Measurements from ENCODE around the gene NUDCD3.
A peak's percentile ranks its signal among the peaks of the same experiment; 100 is the strongest.

Gene NUDCD3

DNA sequence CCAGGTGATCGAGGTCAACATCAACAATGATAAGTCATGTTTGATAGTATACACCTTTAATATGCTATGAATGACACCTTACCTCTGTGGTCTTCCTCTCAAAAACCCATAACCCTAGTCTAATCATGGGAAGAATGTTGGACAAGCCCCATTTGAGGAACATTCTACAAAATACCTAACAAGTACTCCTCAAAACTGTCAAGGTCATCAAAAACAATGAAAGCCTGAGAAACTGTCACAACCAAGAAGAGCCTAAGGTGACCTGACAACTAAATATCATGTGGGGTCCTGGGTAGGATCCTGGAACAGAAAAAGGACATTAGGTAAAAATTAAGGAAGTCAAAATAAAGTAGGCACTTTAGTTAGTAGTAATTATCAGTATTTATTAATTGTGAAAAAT lies 5.9 kb upstream of the NUDCD3 start:
- Histone ChIP-seq H3K9me3 (ENCODE audit: control insufficient read depth in 2 of 2, low read length in 2 of 2) (no peaks in the 10 kb centered on the region), H3K9ac (ENCODE audit: low read length in 2 of 2) (no peak overlapping the region), H3K27me3 (ENCODE audit: control insufficient read depth in 1 of 2, insufficient read depth in 2 of 2, low read length in 2 of 2) (no peaks in the 10 kb centered on the region), H3K4me3 (ENCODE audit: low read length in 2 of 2) (no peak overlapping the region), H3K36me3 (ENCODE audit: control insufficient read depth in 2 of 2, insufficient read depth in 2 of 2, low read length in 2 of 2) (no peaks in the 10 kb centered on the region), H3K27ac (ENCODE audit: low read length) (no peak overlapping the region), H3K4me1 (ENCODE audit: control insufficient read depth, insufficient read depth, low read length) (no peaks in the 10 kb centered on the region)

GRCh38 chr7:44494960-44495359 lies 4.5 kb upstream of the NUDCD3 start:
- Histone ChIP-seq H3K4me3 (ENCODE audit: low read length in 2 of 2) (no peak overlapping the region), H3K27me3 (ENCODE audit: control insufficient read depth in 1 of 2, insufficient read depth in 2 of 2, low read length in 2 of 2) (no peaks in the 10 kb centered on the region), H3K9ac (ENCODE audit: low read length in 2 of 2) (no peak overlapping the region), H3K9me3 (ENCODE audit: control insufficient read depth in 2 of 2, low read length in 2 of 2) (no peaks in the 10 kb centered on the region), H3K4me1 (ENCODE audit: control insufficient read depth, insufficient read depth, low read length) (peaks cover 1% of the 10 kb centered on the region), H3K36me3 (ENCODE audit: control insufficient read depth in 2 of 2, insufficient read depth in 2 of 2, low read length in 2 of 2) (no peaks in the 10 kb centered on the region), H3K27ac (ENCODE audit: low read length) (no peak overlapping the region)

- H3K36me3 ChIP-seq (ENCODE audit: control insufficient read depth in 2 of 2, insufficient read depth in 2 of 2, low read length in 2 of 2) = no peaks in the 10 kb centered on the region
- H3K4me3 ChIP-seq (ENCODE audit: low read length in 2 of 2) = peak overlapping the region; percentile 83 to 95
- no peaks in the 10 kb centered on the region for H3K27me3 ChIP-seq (ENCODE audit: control insufficient read depth in 1 of 2, insufficient read depth in 2 of 2, low read length in 2 of 2)
- peaks cover 22% of the 10 kb centered on the region for H3K4me1 ChIP-seq (ENCODE audit: control insufficient read depth, insufficient read depth, low read length)
- H3K9me3 ChIP-seq (ENCODE audit: control insufficient read depth in 2 of 2, low read length in 2 of 2) = no peaks in the 10 kb centered on the region
- H3K9ac ChIP-seq (ENCODE audit: low read length in 2 of 2) = peak overlapping the region; percentile 88 to 94
- H3K27ac ChIP-seq (ENCODE audit: low read length) = peak overlapping the region; percentile 96
These were observed 771 bp upstream of the NUDCD3 start for GRCh38 chr7:44491229-44491628.

DNA sequence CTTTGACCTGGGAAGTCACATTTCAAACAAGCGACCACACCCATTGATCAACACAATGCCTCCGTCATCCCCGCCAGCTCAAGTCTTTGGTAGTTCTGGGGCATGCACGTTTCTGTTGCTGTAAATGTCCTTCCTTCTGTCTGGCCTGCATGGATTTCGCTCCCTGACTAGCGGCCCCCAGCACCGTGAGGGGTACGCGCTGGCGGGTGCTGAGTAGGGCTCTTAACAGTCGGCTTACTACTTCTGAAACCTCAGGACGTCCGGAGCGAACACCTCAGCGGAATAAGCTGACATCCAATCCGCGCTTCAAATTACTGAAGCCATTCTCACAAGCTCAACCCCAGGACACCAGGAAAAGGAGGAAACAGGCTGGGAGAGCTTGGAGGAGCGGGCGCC lies 505 bp downstream of the NUDCD3 start:
- Histone ChIP-seq H3K4me3 (ENCODE audit: low read length in 2 of 2) (peak overlapping the region; percentile 83 to 95), H3K4me1 (ENCODE audit: control insufficient read depth, insufficient read depth, low read length) (peaks cover 24% of the 10 kb centered on the region), H3K9me3 (ENCODE audit: control insufficient read depth in 2 of 2, low read length in 2 of 2) (no peaks in the 10 kb centered on the region), H3K36me3 (ENCODE audit: control insufficient read depth in 2 of 2, insufficient read depth in 2 of 2, low read length in 2 of 2) (peaks cover under 1 to 2% of the 10 kb centered on the region in 2 donors), H3K9ac (ENCODE audit: low read length in 2 of 2) (peak overlapping the region; percentile 88 to 94), H3K27ac (ENCODE audit: low read length) (peak overlapping the region; percentile 96), H3K27me3 (ENCODE audit: control insufficient read depth in 1 of 2, insufficient read depth in 2 of 2, low read length in 2 of 2) (no peaks in the 10 kb centered on the region)

- peak overlapping the region; percentile 83 to 95 for H3K4me3 ChIP-seq (ENCODE audit: low read length in 2 of 2)
- H3K9me3 ChIP-seq (ENCODE audit: control insufficient read depth in 2 of 2, low read length in 2 of 2) = no peaks in the 10 kb centered on the region
- no peak overlapping the region for H3K27ac ChIP-seq (ENCODE audit: low read length)
- peaks cover 24% of the 10 kb centered on the region for H3K4me1 ChIP-seq (ENCODE audit: control insufficient read depth, insufficient read depth, low read length)
- H3K27me3 ChIP-seq (ENCODE audit: control insufficient read depth in 1 of 2, insufficient read depth in 2 of 2, low read length in 2 of 2) = no peaks in the 10 kb centered on the region
- H3K9ac ChIP-seq (ENCODE audit: low read length in 2 of 2) = peak overlapping the region in 1 of 2 donors; percentile 88
- H3K36me3 ChIP-seq (ENCODE audit: control insufficient read depth in 2 of 2, insufficient read depth in 2 of 2, low read length in 2 of 2) = peaks cover 10 to 12% of the 10 kb centered on the region in 2 donors
These were observed 1.5 kb downstream of the NUDCD3 start for GRCh38 chr7:44488955-44489354.

DNA sequence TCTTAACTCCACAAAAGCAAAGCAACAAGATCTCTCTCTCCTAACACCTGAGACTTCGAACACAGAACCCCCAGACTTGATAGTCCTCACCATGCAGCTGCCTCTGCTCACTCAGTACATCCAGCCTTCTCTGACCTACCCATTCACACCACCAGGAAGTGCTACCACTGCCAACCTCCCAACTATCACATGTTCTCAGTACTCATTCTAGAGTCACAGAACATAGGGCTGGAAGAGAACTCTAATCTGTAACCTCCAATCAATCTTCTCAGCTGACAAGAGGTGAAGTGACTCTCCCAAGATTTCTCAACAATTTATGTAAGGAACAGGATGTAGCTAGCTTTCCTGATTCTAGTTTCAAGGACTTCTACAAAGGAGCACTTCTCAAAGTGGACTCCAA lies 3.8 kb downstream of the NUDCD3 start:
- Histone ChIP-seq H3K4me1 (ENCODE audit: control insufficient read depth, insufficient read depth, low read length) (peaks cover 24% of the 10 kb centered on the region), H3K27ac (ENCODE audit: low read length) (no peak overlapping the region), H3K27me3 (ENCODE audit: control insufficient read depth in 1 of 2, insufficient read depth in 2 of 2, low read length in 2 of 2) (no peaks in the 10 kb centered on the region), H3K9me3 (ENCODE audit: control insufficient read depth in 2 of 2, low read length in 2 of 2) (no peaks in the 10 kb centered on the region), H3K9ac (ENCODE audit: low read length in 2 of 2) (no peak overlapping the region), H3K4me3 (ENCODE audit: low read length in 2 of 2) (peak overlapping the region in 1 of 2 donors; percentile 9), H3K36me3 (ENCODE audit: control insufficient read depth in 2 of 2, insufficient read depth in 2 of 2, low read length in 2 of 2) (peaks cover 30 to 31% of the 10 kb centered on the region in 2 donors)

GRCh38 chr7:44486001-44486400 lies 4.5 kb downstream of the NUDCD3 start:
- H3K9ac ChIP-seq (ENCODE audit: low read length in 2 of 2) = no peak overlapping the region
- H3K4me1 ChIP-seq (ENCODE audit: control insufficient read depth, insufficient read depth, low read length) = peaks cover 24% of the 10 kb centered on the region

GRCh38 chr7:44484482-44485313 lies 5.8 kb downstream of the NUDCD3 start:
- no peaks in the 10 kb centered on the region for H3K9me3 ChIP-seq (ENCODE audit: control insufficient read depth in 2 of 2, low read length in 2 of 2)
- H3K4me1 ChIP-seq (ENCODE audit: control insufficient read depth, insufficient read depth, low read length) = peaks cover 22% of the 10 kb centered on the region
- peaks cover 38 to 39% of the 10 kb centered on the region in 2 donors for H3K36me3 ChIP-seq (ENCODE audit: control insufficient read depth in 2 of 2, insufficient read depth in 2 of 2, low read length in 2 of 2)
- H3K27me3 ChIP-seq (ENCODE audit: control insufficient read depth in 1 of 2, insufficient read depth in 2 of 2, low read length in 2 of 2) = no peaks in the 10 kb centered on the region
- H3K9ac ChIP-seq (ENCODE audit: low read length in 2 of 2) = no peak overlapping the region
- no peak overlapping the region for H3K4me3 ChIP-seq (ENCODE audit: low read length in 2 of 2)
- H3K27ac ChIP-seq (ENCODE audit: low read length) = no peak overlapping the region

More at GRCh38 chr7:44486001-44486400, 4.5 kb downstream of the NUDCD3 start:
- no peaks in the 10 kb centered on the region for H3K9me3 ChIP-seq (ENCODE audit: control insufficient read depth in 2 of 2, low read length in 2 of 2)
- no peak overlapping the region for H3K4me3 ChIP-seq (ENCODE audit: low read length in 2 of 2)
- peaks cover 37 to 38% of the 10 kb centered on the region in 2 donors for H3K36me3 ChIP-seq (ENCODE audit: control insufficient read depth in 2 of 2, insufficient read depth in 2 of 2, low read length in 2 of 2)
- no peaks in the 10 kb centered on the region for H3K27me3 ChIP-seq (ENCODE audit: control insufficient read depth in 1 of 2, insufficient read depth in 2 of 2, low read length in 2 of 2)
- no peak overlapping the region for H3K27ac ChIP-seq (ENCODE audit: low read length)

- Histone ChIP-seq H3K9me3 (ENCODE audit: control insufficient read depth in 2 of 2, low read length in 2 of 2) (no peaks in the 10 kb centered on the region), H3K36me3 (ENCODE audit: control insufficient read depth in 2 of 2, insufficient read depth in 2 of 2, low read length in 2 of 2) (peaks cover 41 to 46% of the 10 kb centered on the region in 2 donors), H3K4me1 (ENCODE audit: control insufficient read depth, insufficient read depth, low read length) (peaks cover 12% of the 10 kb centered on the region), H3K4me3 (ENCODE audit: low read length in 2 of 2) (no peak overlapping the region), H3K27ac (ENCODE audit: low read length) (no peak overlapping the region), H3K27me3 (ENCODE audit: control insufficient read depth in 1 of 2, insufficient read depth in 2 of 2, low read length in 2 of 2) (no peaks in the 10 kb centered on the region), H3K9ac (ENCODE audit: low read length in 2 of 2) (no peak overlapping the region)
These were observed 7.7 kb downstream of the NUDCD3 start for GRCh38 chr7:44482502-44483485.

DNA sequence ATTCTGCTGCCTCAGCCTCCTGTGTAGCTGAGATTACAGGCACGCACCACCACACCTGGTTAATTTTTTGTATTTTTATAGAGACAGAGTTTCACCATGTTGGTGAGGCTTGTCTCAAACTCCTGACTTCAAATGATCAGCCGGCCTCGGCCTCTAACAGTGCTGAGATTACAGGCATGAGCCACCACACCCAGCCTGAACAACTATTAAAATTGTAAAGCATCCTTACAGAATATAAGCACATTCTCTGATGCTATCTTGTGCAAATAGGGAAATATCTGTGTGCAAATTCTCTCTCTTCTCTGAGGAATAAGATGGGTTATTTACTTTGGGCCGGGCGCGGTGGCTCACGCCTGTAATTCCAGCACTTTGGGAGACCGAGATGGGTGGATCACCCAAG lies 12.5 kb downstream of the NUDCD3 start:
- Histone ChIP-seq H3K9me3 (ENCODE audit: control insufficient read depth in 2 of 2, low read length in 2 of 2) (no peaks in the 10 kb centered on the region), H3K27me3 (ENCODE audit: control insufficient read depth in 1 of 2, insufficient read depth in 2 of 2, low read length in 2 of 2) (no peaks in the 10 kb centered on the region), H3K4me3 (ENCODE audit: low read length in 2 of 2) (no peak overlapping the region), H3K36me3 (ENCODE audit: control insufficient read depth in 2 of 2, insufficient read depth in 2 of 2, low read length in 2 of 2) (peaks cover 35 to 36% of the 10 kb centered on the region in 2 donors), H3K27ac (ENCODE audit: low read length) (no peak overlapping the region), H3K4me1 (ENCODE audit: control insufficient read depth, insufficient read depth, low read length) (peaks cover 4% of the 10 kb centered on the region), H3K9ac (ENCODE audit: low read length in 2 of 2) (no peak overlapping the region)

All from stomach smooth muscle (tissue), 2 donors.